HEK293 (cell line): Measurements from ENCODE around the gene DNMT1.

Source experiments
- GLI4 ChIP-seq: fragments of 450-650 bp; formaldehyde crosslinking; IDR thresholded peaks from 2 replicates; pipeline ENCODE4 v1.5.1; 2016; ENCODE audit warnings: missing biosample characterization, missing genetic modification characterization
- ZBTB7A ChIP-seq: fragments of 450-650 bp; formaldehyde crosslinking; IDR thresholded peaks from 2 replicates; pipeline ENCODE4 v1.5.1; 2016; ENCODE audit warnings: low read depth, missing biosample characterization, missing genetic modification characterization
- ZNF274 ChIP-seq, 2 experiments: fragments of 200-500 bp in 1 of 2; fragments of 450-650 bp in 1 of 2; sonication (Bioruptor generic) in 1 of 2; formaldehyde crosslinking in 1 of 2; IDR thresholded peaks; 2 replicates each; pipeline versions ENCODE4 v1.5.1 to v1.6.1; 2014 to 2016; ENCODE audit warnings: borderline replicate concordance in 1 of 2, inconsistent platforms in 1 of 2, low read length in 1 of 2, missing biosample characterization in 1 of 2, missing genetic modification characterization in 1 of 2
- ZNF302 ChIP-seq: fragments of 450-650 bp; formaldehyde crosslinking; IDR thresholded peaks from 2 replicates; pipeline ENCODE4 v1.5.1; 2016; ENCODE audit warnings: missing biosample characterization, missing genetic modification characterization, low read depth
- ZNF561 ChIP-seq: fragments of 450-650 bp; IDR thresholded peaks from 2 replicates; pipeline ENCODE4 v1.5.1; 2018; ENCODE audit warnings: missing biosample characterization, missing genetic modification characterization, borderline replicate concordance
- TF ChIP-seq, protein P1 (sequence below): fragments of 450-650 bp; formaldehyde crosslinking; IDR thresholded peaks from 2 replicates; pipeline ENCODE4 v1.5.1; 2017; ENCODE audit warnings: missing biosample characterization, missing genetic modification characterization
- TF ChIP-seq, protein P2 (sequence below): fragments of 450-650 bp; formaldehyde crosslinking; IDR thresholded peaks from 2 replicates; pipeline ENCODE4 v1.5.1; 2016; ENCODE audit warnings: missing biosample characterization, missing genetic modification characterization
- TF ChIP-seq, protein P3 (sequence below): fragments of 450-650 bp; formaldehyde crosslinking; IDR thresholded peaks from 2 replicates; pipeline ENCODE4 v1.5.1; 2016; ENCODE audit warnings: missing biosample characterization, missing genetic modification characterization, low read depth

DNA sequence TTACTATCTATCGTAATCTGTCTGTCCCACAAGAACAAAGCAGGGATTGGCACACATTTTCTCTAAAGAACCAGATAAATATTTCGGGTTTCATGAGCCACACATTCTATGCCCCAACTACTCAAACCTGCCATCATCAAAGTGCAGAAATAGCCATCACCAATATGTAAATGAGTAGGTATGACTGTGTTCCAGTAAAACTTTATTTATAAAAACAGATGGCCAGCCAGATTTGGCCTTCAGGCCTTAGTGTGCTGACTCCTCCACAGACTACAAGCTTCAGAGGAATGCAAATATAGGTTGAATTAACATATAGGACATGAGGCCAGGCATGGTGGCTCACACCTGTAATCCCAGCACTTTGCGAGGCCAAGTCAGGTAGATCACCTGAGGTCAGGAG, 8.9 kb upstream of the DNMT1 start:
- no peak for TF ChIP-seq ZNF561 (tag by site-specific recombination)
- TF ChIP-seq, protein P1, sequence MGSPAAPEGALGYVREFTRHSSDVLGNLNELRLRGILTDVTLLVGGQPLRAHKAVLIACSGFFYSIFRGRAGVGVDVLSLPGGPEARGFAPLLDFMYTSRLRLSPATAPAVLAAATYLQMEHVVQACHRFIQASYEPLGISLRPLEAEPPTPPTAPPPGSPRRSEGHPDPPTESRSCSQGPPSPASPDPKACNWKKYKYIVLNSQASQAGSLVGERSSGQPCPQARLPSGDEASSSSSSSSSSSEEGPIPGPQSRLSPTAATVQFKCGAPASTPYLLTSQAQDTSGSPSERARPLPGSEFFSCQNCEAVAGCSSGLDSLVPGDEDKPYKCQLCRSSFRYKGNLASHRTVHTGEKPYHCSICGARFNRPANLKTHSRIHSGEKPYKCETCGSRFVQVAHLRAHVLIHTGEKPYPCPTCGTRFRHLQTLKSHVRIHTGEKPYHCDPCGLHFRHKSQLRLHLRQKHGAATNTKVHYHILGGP (tag by site-specific recombination), result no peak
- TF ChIP-seq GLI4 (tag by site-specific recombination), result no peak
- TF ChIP-seq, protein P2, sequence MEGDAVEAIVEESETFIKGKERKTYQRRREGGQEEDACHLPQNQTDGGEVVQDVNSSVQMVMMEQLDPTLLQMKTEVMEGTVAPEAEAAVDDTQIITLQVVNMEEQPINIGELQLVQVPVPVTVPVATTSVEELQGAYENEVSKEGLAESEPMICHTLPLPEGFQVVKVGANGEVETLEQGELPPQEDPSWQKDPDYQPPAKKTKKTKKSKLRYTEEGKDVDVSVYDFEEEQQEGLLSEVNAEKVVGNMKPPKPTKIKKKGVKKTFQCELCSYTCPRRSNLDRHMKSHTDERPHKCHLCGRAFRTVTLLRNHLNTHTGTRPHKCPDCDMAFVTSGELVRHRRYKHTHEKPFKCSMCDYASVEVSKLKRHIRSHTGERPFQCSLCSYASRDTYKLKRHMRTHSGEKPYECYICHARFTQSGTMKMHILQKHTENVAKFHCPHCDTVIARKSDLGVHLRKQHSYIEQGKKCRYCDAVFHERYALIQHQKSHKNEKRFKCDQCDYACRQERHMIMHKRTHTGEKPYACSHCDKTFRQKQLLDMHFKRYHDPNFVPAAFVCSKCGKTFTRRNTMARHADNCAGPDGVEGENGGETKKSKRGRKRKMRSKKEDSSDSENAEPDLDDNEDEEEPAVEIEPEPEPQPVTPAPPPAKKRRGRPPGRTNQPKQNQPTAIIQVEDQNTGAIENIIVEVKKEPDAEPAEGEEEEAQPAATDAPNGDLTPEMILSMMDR (tag by site-specific recombination), result no peak
- TF ChIP-seq ZBTB7A (tag by site-specific recombination), result no peak
- TF ChIP-seq, protein P3, sequence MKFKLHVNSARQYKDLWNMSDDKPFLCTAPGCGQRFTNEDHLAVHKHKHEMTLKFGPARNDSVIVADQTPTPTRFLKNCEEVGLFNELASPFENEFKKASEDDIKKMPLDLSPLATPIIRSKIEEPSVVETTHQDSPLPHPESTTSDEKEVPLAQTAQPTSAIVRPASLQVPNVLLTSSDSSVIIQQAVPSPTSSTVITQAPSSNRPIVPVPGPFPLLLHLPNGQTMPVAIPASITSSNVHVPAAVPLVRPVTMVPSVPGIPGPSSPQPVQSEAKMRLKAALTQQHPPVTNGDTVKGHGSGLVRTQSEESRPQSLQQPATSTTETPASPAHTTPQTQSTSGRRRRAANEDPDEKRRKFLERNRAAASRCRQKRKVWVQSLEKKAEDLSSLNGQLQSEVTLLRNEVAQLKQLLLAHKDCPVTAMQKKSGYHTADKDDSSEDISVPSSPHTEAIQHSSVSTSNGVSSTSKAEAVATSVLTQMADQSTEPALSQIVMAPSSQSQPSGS, result no peak
- TF ChIP-seq ZNF274 (IDR thresholded peaks at IDR 0.05; ENCODE audit: low read length), result no peak
- TF ChIP-seq ZNF274 (tag by site-specific recombination; IDR thresholded peaks at IDR 0.05; ENCODE audit: borderline replicate concordance), result no peak
- no peak for TF ChIP-seq ZNF302 (tag by site-specific recombination)
